ENCODE measurements around the gene TRAK2.
A peak's percentile ranks its signal among the peaks of the same experiment; 100 is the strongest.

TRAK2 gene

DNA sequence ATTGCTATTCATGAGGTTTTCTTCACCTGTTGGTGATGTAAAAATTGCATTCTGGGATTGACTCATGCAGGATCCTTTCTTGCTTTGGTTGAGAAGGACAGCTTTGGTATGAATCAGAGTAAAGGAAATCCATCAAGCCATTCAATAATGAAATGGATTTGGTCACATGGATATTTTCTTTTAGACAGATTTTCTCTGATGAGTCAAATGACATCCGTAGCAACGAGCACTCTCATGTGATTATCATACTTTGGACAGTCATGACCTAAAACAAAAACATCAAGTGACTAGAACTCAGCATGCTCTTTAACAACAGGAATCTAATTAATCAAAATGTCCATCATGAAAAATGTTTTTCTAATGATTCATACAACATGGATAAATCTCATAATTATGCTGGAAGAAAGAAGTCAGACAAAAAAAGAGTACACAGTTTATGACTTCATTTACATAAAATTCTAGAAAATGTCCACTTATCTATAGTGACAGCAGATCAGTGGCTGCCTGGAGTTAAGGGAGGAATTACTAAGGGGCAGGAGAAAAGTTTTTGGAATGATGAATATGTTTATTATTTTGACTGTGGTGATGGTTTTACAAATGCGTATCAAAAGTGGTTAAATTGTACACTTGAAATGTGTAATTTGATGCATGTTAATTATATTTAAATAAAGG is 30.7 kb downstream of the TRAK2 start:
- in situ Hi-C loops (cut with MboI; ENCODE audit: low pct_unique_long_range_greater_than_20kb, low sequenced_read_pairs) = no loop called here

DNA sequence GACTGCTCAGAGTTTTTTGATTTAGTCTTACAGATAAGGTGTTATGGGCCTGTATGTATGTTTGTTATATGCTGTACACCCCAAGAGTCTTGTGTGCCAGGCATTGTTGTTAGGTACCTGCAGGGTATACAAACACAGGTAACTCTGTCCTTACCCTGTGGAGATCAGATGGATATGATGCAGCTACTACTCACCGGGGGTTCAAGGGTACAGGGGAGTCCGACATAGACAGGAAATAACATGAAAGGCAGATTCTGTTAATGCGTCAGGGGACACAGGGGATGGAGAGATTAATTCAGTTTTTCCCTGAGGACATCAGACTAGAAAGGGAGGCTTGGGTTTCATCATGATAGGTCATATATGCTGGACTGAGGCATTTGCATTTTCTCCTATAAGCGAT is 31.3 kb downstream of the TRAK2 start:
- DNase-seq = no peak
- in situ Hi-C loops (cut with MboI; ENCODE audit: low pct_unique_long_range_greater_than_20kb, low sequenced_read_pairs) = no loop called here

More for the DNA sequence above, 30.7 kb downstream of the TRAK2 start:
- DNase-seq = no peak

DNA sequence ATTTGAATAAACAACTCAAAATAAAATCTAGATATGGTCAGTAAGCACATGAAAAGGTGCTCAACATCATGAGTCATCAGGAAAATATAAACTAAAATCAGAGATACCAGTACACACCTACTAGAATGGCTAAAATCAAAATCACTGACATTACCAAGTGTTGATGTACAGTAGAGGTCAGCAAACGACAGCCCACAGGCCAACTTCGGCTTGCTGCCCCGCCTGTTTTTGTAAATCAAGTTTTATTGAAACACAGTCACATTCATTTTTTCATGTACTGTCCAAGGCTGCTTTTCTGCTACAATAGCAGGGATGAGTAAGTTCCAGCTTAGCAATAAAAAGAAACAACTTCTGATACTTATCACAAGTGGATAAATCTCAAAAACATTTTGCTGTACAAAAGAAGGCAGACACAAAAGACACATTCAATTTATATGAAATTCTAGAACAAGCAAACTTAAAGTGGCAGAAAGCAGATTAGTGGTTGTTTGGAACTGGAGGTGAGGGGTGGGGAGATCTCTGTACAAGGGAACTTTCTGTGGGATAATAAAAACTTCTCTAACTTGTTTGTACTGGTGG is 32.1 kb downstream of the TRAK2 start:
- DNase-seq = no peak
- in situ Hi-C loops (cut with MboI; ENCODE audit: low pct_unique_long_range_greater_than_20kb, low sequenced_read_pairs) = no loop called here

DNA sequence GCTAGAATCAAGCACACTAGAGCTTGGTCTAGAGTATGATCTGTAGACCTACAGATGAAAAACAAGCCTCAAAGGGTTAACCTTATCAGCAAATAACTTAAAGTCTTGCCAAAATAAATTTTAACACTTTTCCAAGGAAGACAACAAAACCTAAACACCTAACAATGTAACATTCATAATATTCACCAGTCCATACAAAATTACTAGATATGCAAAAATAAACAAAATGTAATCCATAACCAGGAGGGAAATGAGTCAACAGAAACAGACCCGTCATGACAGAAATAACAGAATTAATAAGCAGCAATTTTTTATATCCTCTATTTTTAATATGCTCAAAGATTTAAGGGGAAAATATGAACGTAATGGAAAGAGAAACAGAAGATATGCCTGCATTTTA is 36.1 kb downstream of the TRAK2 start:
- no peak for DNase-seq
- in situ Hi-C loops (cut with MboI; ENCODE audit: low pct_unique_long_range_greater_than_20kb, low sequenced_read_pairs) = no loop called here

DNA sequence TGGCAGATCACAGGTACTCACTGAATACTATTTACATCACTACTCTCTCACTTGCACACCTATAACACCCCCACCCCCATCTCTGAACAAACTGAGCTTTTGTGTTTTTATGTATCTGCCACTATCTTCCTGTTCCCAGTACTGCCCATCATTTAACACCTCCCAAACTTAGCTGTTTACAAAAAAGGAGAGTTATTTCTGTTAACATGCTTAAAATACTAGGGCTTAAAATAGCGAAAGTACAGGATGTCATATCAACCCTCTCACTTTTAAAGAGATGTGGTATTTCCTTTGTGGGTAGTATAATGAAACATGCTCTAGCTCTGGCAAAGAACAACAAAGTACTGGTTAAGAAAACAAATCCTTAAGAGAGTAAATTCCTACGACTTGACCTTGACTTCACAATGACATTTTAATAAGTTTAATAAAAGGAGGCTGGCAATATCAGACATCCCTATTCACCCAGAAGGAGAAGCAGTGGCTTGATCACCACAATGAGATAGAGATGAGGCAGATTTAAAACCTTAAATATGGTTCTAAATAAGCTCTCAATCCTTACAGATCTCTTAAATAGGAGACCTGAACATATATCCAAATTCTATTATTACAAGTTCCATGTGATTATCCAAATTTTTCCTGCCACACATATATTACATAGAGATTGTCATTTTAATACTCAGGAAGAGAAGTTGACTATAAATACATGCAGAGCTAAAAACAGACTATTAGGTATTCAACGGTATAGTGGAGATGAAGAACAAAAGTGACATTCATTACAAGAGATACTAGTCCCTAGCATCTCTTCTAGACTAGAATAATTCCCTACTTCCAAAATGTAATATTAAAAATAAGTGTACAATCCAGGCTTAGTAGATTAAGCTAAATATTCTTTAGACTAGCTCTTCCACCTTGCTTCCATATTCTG is 36.9 kb downstream of the TRAK2 start:
- in situ Hi-C loops (cut with MboI; ENCODE audit: low pct_unique_long_range_greater_than_20kb, low sequenced_read_pairs) = no loop called here
- peak; percentile 68 for DNase-seq

DNA sequence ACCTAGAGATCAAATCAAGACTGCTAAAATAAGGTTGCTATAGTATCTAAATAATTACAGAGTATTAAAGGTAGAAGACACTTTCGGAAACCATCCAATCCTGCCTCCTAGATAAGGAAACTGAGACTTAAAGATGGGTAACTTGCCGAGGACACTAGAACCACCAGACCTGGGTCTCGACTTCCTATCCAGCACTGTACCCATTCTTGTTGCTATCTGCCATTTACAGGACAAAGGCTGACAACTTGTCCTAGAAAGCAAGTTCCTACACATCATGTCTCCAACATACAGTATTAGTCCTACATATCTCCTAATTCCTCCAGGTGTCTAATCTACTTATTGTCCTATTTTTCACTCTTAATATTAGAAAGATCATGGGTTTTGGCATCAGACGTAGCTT is 37.7 kb downstream of the TRAK2 start:
- in situ Hi-C loops (cut with MboI; ENCODE audit: low pct_unique_long_range_greater_than_20kb, low sequenced_read_pairs) = no loop called here
- DNase-seq = no peak

DNA sequence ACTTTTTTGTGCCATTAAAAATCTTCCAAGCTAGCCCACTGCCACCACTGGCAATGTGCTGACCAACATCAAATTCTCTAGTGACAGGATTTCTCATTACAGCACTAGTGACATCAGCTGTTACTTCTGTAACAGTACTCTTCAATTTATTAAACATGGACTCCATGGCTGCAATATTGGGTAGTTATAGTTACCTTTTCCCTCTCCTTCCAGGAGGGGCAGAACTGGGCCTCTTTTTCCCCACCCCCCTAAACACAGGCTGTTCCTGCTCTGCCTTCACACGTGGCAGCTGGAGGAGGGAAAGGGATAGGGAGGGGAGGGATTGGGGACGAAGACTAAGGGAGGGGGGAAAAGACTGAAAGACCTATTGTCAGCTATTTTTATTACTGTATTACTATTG is 38.1 kb downstream of the TRAK2 start:
- no peak for DNase-seq

DNA sequence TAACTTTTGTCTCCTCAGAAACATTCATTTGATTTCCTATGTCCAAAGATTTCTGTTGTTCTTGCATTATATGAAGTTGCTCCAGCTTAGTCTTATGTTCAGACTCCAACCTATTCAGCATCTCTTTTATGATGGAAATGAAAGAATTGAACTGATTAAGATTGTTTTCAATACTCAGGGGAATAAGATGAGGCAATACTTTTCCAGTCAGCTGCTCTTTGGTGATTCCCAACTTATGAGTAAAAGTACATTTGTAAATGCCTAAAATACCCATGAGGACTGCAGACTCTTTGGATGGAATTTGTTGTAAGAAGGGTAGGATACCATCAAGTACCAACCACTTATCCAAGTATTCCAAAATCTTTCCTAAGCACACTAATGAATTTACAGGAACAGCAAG is 39.8 kb downstream of the TRAK2 start:
- DNase-seq = no peak
- in situ Hi-C loops (cut with MboI; ENCODE audit: low pct_unique_long_range_greater_than_20kb, low sequenced_read_pairs) = no loop called here

More for the DNA sequence above, 38.1 kb downstream of the TRAK2 start:
- in situ Hi-C loops (cut with MboI; ENCODE audit: low pct_unique_long_range_greater_than_20kb, low sequenced_read_pairs) = no loop called here

DNA sequence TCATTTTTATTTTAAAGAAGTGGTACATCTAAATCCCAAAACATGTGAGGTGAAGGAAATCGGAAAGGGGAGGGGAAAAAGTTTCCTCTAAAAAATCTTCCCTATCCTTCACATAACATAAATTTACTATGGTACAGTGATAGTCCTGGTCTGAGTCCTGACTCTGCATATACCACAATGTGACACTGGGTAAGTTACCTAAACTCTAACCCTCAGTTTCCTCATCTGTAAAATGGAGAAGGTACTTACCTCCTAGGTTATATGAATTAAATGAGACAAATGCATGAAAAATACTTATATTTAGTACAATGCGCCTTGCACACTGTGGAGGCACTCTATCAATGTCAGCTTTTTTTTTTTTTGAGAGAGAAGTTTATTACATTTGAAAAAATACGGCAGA is 42.3 kb downstream of the TRAK2 start:
- no peak for DNase-seq
- in situ Hi-C loops (cut with MboI; ENCODE audit: low pct_unique_long_range_greater_than_20kb, low sequenced_read_pairs) = no loop called here

DNA sequence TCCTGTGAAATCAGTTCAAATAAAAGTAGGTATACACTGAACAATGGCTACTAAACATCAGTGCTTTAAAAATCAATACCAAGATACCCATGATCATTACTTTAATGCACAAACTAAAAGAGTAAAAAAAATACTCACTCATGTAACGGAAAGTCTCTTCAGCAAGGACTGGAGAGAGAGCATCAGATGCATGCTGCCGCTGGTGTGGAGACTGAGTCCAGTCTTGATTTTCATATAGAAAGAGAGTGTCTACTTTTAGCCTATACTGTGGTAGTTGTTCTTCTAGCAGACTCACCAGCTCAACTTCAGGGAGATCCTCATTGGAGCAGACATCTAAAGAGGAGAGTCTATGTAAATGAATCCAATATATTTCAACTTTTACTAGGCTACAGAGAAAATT is 44.0 kb downstream of the TRAK2 start:
- peak; percentile 74 for DNase-seq
- in situ Hi-C loops (cut with MboI; ENCODE audit: low pct_unique_long_range_greater_than_20kb, low sequenced_read_pairs) = no loop called here

DNA sequence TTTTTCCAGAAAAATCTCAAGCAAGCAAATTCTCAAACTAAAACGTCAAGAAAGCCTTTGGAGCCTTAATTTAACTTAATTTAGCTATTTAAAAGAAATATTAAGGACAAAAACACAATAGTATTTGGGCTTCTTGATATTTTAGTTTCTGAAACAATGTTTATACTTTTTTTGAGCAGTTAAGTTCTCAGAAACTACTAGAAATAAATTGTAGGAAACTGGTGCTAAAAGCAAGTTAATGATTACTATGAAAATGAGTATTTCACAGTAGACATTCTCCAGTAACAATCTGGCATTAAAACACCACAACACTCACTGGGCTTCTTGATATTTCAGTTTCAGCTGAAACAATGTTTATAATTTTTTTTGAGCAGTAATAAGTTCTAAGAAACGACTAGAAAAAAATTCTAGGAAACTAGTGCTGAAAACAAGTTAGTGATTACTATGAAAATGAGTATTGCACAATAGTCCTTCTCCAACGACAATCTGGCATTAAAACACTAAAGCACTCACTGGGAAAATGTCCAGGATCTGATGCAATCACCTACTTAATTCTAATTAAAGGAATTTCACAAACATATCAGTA is 45.1 kb downstream of the TRAK2 start:
- in situ Hi-C loops (cut with MboI; ENCODE audit: low pct_unique_long_range_greater_than_20kb, low sequenced_read_pairs) = no loop called here
- peak; percentile 81 for DNase-seq

DNA sequence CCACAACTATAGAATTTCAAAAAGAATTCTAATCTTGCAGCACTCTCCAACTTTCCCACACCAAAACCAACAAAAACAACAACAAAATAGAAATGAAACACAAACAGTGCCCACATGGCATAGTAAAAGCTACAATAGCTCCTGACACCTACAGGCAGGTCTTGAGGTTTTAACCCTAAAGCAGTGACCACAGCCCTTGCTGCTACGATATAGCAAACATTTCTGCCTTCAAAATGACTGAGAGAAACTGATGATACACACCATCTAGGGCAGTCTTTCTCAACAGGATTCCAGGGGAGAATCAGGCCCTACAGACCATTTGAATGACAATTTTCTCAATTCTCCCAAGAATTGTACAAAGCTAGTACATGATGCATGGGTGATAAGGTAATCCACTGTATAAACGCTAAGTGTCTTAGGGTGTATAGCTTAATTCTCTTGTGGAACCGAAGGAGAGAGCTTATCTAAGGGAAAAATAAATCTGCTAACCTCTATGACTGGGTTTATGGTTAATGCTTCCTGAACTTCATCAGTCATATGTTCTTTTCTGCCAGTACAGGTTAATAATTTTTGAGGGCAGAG is 46.5 kb downstream of the TRAK2 start:
- DNase-seq = peak; percentile 50
- in situ Hi-C loops (cut with MboI; ENCODE audit: low pct_unique_long_range_greater_than_20kb, low sequenced_read_pairs) = no loop called here

DNA sequence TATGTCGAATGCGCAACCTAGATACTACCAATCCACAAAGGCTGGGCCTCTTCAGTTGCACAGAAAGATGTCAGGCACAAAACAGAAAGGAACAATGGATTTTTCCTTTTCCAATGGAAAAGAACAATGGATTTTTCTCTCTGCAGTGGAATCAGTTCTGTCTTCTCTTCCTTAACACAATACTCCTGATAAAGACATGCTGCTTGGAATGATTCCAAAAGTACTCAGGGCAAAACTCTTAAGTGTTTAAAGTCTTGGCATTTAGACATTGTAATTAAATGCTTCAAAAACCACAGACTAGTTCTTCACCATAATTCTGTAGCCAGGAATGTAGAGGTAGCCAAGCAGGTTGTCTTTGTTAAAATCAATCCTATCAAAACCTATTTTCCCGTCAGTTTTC is 47.4 kb downstream of the TRAK2 start:
- DNase-seq = no peak

DNA sequence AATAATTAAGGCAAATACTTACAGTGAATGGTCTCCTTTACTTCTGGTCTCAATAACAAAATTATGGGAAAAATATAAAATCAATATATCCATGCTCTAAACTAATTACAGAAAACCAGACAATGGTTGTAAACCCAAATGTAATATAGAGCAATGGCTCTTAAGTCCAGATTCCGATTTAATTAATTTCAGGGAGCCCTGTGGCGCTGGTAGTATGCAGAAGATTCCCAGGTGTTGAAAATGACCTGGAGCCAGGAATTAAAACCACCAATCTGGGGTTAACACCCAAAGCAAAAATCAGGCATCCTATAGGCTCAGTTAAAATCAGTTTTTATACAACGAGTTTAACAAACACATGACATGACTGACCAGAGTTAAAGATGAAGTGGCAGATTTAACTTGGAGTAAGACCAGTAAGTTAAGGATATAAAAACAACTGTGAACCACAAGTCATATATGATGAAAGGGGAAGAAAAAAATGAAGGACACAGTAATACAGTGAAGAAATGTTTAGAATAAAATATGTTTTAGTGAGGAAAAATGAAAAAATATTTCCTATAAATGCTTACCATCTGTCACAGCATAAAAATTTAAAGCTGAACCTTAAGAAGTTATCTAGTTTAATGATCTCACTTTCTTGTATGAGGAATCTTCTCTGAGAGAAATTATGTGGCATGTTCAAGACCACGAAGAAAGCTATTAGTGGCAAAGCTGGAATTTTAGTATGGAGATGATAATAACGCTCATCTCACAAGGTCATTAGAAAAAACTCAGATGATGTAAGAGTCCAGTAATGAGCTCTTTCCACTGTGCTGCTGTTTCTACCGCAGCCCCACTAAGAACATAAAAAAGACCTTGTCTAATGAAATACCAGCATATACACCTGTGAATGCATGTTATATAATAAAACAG is 48.4 kb downstream of the TRAK2 start:
- in situ Hi-C loops (cut with MboI; ENCODE audit: low pct_unique_long_range_greater_than_20kb, low sequenced_read_pairs) = no loop called here
- no peak for DNase-seq

More for the DNA sequence above, 47.4 kb downstream of the TRAK2 start:
- in situ Hi-C loops (cut with MboI; ENCODE audit: low pct_unique_long_range_greater_than_20kb, low sequenced_read_pairs) = no loop called here

DNA sequence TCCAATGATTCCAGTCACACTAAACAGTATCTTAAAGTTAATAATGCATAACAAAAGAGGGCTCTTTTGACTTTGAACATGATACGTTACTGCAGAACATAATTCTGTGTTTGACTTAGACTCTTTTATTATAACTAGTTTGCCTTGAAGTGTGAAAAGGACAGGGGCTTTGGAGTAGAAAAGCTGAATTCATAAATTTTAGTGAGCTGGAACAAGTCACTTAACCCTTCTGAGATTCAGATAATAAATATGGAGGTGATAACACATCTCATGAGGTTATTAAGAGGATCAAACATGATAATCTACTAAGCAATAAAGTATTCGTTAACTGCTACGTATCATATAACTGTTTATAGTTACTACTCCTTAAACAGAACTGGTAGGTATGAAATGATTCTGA is 49.4 kb downstream of the TRAK2 start:
- no peak for DNase-seq
- in situ Hi-C loops (cut with MboI; ENCODE audit: low pct_unique_long_range_greater_than_20kb, low sequenced_read_pairs) = no loop called here

DNA sequence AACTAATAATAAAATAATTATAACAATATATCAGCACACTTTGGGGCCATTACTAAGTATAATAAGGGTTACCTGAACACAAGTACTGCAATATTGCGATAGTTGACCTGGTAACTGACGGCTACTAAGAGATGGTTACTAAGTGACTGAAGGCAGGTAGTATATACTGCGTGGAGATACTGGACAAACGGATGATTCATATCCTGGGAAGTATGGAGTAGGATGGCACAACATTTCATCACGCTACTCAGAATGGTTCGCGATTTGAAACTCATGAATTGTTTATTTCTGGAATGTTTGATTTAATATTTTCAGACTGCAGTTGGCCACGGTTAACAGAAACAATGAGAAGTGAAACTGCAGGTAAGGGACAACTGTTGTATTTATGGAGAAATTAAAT is 54.7 kb downstream of the TRAK2 start:
- in situ Hi-C loops (cut with MboI; ENCODE audit: low pct_unique_long_range_greater_than_20kb, low sequenced_read_pairs) = no loop called here
- no peak for DNase-seq

DNA sequence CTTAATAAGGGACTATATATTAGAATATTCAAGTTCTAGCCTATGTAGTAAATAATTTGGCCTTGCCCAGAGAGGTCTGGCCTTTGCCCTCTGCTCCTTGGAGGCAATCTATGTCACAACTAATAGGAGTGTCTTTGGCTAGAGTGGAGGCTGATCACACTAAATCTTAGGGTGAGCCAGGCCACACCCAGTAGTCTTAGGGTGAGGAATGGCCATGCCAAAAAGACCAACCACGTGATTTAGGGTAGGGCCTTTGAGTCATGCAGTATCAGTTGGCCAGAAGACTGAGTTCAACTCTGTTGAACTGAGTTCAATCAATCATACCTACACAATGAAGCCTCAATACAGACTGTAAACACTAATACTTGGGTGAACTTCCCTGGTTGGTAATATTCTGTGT is 68.1 kb downstream of the TRAK2 start:
- in situ Hi-C loops (cut with MboI; ENCODE audit: low pct_unique_long_range_greater_than_20kb, low sequenced_read_pairs) = no loop called here
- no peak for DNase-seq

DNA sequence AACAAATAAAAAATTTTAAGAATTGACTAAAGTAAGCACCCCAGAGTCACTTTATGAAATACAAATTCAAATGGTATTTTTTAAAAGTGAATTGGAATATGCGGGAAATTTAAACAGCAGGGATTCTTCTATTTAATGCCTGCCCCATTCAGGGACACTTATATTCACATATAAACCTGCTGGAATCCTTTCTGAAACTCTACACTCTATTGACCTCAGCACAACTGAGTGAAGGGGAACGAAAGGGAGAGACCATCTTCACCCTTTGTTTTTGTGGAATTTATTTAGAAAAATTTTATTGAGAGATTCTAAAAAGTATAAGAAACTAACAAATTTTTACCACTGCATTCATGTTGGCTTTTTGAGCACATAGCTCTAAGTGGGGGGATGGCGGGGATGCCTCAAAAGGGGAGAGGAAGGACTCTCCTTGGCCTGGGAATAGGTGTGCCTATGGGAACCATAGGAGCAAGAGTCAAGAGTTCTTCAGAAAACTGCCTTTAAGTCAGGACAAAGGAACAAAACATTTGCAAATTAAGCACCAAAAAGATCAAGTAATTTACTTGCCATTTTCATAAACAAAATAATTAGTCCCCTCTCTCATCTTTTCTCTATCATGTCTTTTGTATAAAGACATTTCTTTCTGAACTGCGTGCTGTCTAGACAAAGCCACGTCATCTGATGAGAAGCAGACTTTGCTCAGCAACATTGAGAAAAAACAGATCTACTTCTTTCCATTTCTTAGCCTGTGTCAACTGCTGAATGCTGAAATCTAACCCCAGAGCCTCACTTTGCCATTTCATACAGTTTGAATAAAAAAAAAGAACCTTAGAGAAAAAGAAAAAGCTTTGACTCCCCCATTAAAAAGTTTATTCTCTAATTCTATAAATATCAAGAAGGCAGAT is 72.5 kb downstream of the TRAK2 start:
- no peak for DNase-seq
- in situ Hi-C loops (cut with MboI; ENCODE audit: low pct_unique_long_range_greater_than_20kb, low sequenced_read_pairs) = no loop called here
